Measurements from ENCODE around the gene CWC27.
A peak's percentile ranks its signal among the peaks of the same experiment; 100 is the strongest.

Gene CWC27

GRCh38 chr5:64914396-64914795, 145.7 kb downstream of the CWC27 start:
- Histone ChIP-seq H3K36me3 (ENCODE audit: insufficient read depth, low read length) (peaks cover 10% of the 10 kb centered on the region), H3K9ac (ENCODE audit: low read depth, low read length) (no peak overlapping the region), H3K27ac (ENCODE audit: low read length) (no peak overlapping the region), H3K9me3 (ENCODE audit: insufficient read depth, low read length, severe bottlenecking) (peaks cover 11% of the 10 kb centered on the region), H3K27me3 (ENCODE audit: insufficient read depth, low read length, poor library complexity) (no peaks in the 10 kb centered on the region), H4K20me1 (ENCODE audit: insufficient read depth, low read length) (no peaks in the 10 kb centered on the region), H3K4me1 (ENCODE audit: insufficient read depth, low read length) (peaks cover 9% of the 10 kb centered on the region; the same call in 1 of the 2 replicates), H2AFZ (ENCODE audit: low read depth, low read length) (no peak overlapping the region), H3K4me3 (ENCODE audit: low read depth in 1 of 2, low read length in 2 of 2) (no peak overlapping the region), H3K79me2 (ENCODE audit: insufficient read depth, low read length) (no peaks in the 10 kb centered on the region), H3K4me2 (ENCODE audit: insufficient read depth, low read length) (no peak overlapping the region)
- no peak for DNase-seq
- no peak for ATAC-seq (ENCODE audit: insufficient read depth, low read depth)
- TF ChIP-seq CTCF (IDR thresholded peaks at IDR 0.05; ENCODE audit: borderline replicate concordance, extremely low read depth, low read length, poor library complexity, severe bottlenecking) (no peak), EZH2 (IDR thresholded peaks at IDR 0.05; ENCODE audit: borderline replicate concordance, low read depth, low read length, severe bottlenecking) (no peak)

- Histone ChIP-seq H2AFZ (ENCODE audit: low read depth, low read length) (no peak overlapping the region), H3K9ac (ENCODE audit: low read depth, low read length) (no peak overlapping the region), H3K27me3 (ENCODE audit: insufficient read depth, low read length, poor library complexity) (no peaks in the 10 kb centered on the region), H3K27ac (ENCODE audit: low read length) (no peak overlapping the region), H3K9me3 (ENCODE audit: insufficient read depth, low read length, severe bottlenecking) (peaks cover 16% of the 10 kb centered on the region), H4K20me1 (ENCODE audit: insufficient read depth, low read length) (no peaks in the 10 kb centered on the region), H3K79me2 (ENCODE audit: insufficient read depth, low read length) (no peaks in the 10 kb centered on the region), H3K36me3 (ENCODE audit: insufficient read depth, low read length) (peaks cover 5% of the 10 kb centered on the region; the same call in 1 of the 2 replicates), H3K4me1 (ENCODE audit: insufficient read depth, low read length) (peaks cover 9% of the 10 kb centered on the region; the same call in 1 of the 2 replicates), H3K4me3 (ENCODE audit: low read depth in 1 of 2, low read length in 2 of 2) (no peak overlapping the region), H3K4me2 (ENCODE audit: insufficient read depth, low read length) (no peak overlapping the region)
- TF ChIP-seq CTCF (IDR thresholded peaks at IDR 0.05; ENCODE audit: borderline replicate concordance, extremely low read depth, low read length, poor library complexity, severe bottlenecking) (no peak), EZH2 (IDR thresholded peaks at IDR 0.05; ENCODE audit: borderline replicate concordance, low read depth, low read length, severe bottlenecking) (no peak)
- ATAC-seq (ENCODE audit: insufficient read depth, low read depth), result peak; percentile 85
- peak; percentile 18 for DNase-seq
Observed at GRCh38 chr5:64918083-64918482, 149.4 kb downstream of the CWC27 start.

- Histone ChIP-seq H3K9ac (ENCODE audit: low read depth, low read length) (no peak overlapping the region), H3K9me3 (ENCODE audit: insufficient read depth, low read length, severe bottlenecking) (peaks cover 16% of the 10 kb centered on the region), H3K4me2 (ENCODE audit: insufficient read depth, low read length) (no peak overlapping the region), H3K4me3 (ENCODE audit: low read depth in 1 of 2, low read length in 2 of 2) (no peak overlapping the region), H3K36me3 (ENCODE audit: insufficient read depth, low read length) (peaks cover 5% of the 10 kb centered on the region; the same call in 1 of the 2 replicates), H2AFZ (ENCODE audit: low read depth, low read length) (no peak overlapping the region), H4K20me1 (ENCODE audit: insufficient read depth, low read length) (no peaks in the 10 kb centered on the region), H3K27me3 (ENCODE audit: insufficient read depth, low read length, poor library complexity) (no peaks in the 10 kb centered on the region), H3K79me2 (ENCODE audit: insufficient read depth, low read length) (no peaks in the 10 kb centered on the region), H3K4me1 (ENCODE audit: insufficient read depth, low read length) (peaks cover 9% of the 10 kb centered on the region; the same call in 1 of the 2 replicates), H3K27ac (ENCODE audit: low read length) (no peak overlapping the region)
- no peak for TF ChIP-seq EZH2 (IDR thresholded peaks at IDR 0.05; ENCODE audit: borderline replicate concordance, low read depth, low read length, severe bottlenecking)
- no peak for TF ChIP-seq CTCF (IDR thresholded peaks at IDR 0.05; ENCODE audit: borderline replicate concordance, extremely low read depth, low read length, poor library complexity, severe bottlenecking)
- no peak for DNase-seq
- ATAC-seq (ENCODE audit: insufficient read depth, low read depth), result no peak
Observed at GRCh38 chr5:64921386-64921785, 152.7 kb downstream of the CWC27 start.

Measured in DND-41 (cell line).